Activated CD4-positive, alpha-beta memory T cell treated with anti-CD3 and anti-CD28 coated beads, Interleukin-2, amount 10 ng/mL, durations not matched to agents 7 days and 5 days (primary cell): Measurements from ENCODE around the gene MEGF10. TPM values are rescaled to one million over a fixed set of nuclear protein-coding genes. Genes with fewer than 3 reads are reported as not detected.

ENCODE experiments used
- CTCF ChIA-PET: fragments of 350-600 bp; sonication (Branson Sonifier 250); formaldehyde crosslinking; loops from one replicate; lab custom pipeline; 2021; ENCODE audit warnings: antibody characterized with exemption, inconsistent platforms; lab: Charles Lee
- POLR2A ChIA-PET: fragments of 350-600 bp; sonication (Branson Sonifier 250); formaldehyde crosslinking; loops from one replicate; lab custom pipeline; 2021; ENCODE audit warnings: antibody characterized with exemption; lab: Charles Lee
- DNase-seq: peaks from one replicate; pipeline ENCODE4 v3.0.0-alpha.2; 2020
- H3K27ac Mint-ChIP-seq: one replicate; pipeline ENCODE4 v1.8.0; 2021; ENCODE audit warnings: mild to moderate bottlenecking, mixed read lengths
- H3K27me3 Mint-ChIP-seq: one replicate; pipeline ENCODE4 v1.8.0; 2021; ENCODE audit warnings: mixed read lengths
- H3K36me3 Mint-ChIP-seq: one replicate; pipeline ENCODE4 v1.8.0; 2021; ENCODE audit warnings: low read depth, mixed read lengths
- H3K4me1 Mint-ChIP-seq: one replicate; pipeline ENCODE4 v1.8.0; 2021; ENCODE audit warnings: mixed read lengths
- H3K4me3 Mint-ChIP-seq: one replicate; pipeline ENCODE4 v1.8.0; 2021; ENCODE audit warnings: mild to moderate bottlenecking, mixed read lengths
- H3K9me3 Mint-ChIP-seq: one replicate; pipeline ENCODE4 v1.8.0; 2021; ENCODE audit warnings: mixed read lengths
- total RNA-seq, 2 experiments: library from RNA; stranded (reverse); gene quantifications; one replicate each; pipeline ENCODE4 v1.2.3, GENCODE V29; 2021

Gene MEGF10
- total RNA-seq, 2 experiments from 2014 or later = not detected

DNA sequence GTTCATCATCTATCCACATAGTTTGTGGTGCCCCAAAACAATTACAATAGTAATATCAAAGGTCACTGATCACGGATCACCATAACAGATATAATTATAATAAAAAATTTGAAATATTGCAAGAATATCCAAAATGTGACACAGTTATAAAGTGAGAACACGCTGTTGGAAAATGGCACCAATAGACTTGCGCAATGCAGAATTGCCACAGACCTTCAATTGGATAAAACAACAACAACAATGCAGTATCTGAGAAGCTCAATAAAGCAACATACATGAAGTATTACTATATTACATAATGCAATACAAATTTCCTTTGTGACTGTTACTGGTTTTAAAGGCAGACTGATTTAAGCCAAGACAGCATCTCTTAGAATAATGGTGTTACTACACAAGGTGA is 182.1 kb downstream of the MEGF10 start:
- Mint-ChIP-seq H3K36me3 (no peaks in the 10 kb centered on the region), H3K9me3 (no peaks in the 10 kb centered on the region), H3K27me3 (peaks cover 6% of the 10 kb centered on the region), H3K4me3 (no peak overlapping the region), H3K4me1 (no peaks in the 10 kb centered on the region), H3K27ac (no peak overlapping the region)
- DNase-seq = no peak
- ChIA-PET POLR2A (no interaction called here), CTCF (interaction anchor here (0.9 kb wide), 1 partner anchor 20 kb away, joined by 3 read pairs; no protein-coding TSS in a partner anchor)

DNA sequence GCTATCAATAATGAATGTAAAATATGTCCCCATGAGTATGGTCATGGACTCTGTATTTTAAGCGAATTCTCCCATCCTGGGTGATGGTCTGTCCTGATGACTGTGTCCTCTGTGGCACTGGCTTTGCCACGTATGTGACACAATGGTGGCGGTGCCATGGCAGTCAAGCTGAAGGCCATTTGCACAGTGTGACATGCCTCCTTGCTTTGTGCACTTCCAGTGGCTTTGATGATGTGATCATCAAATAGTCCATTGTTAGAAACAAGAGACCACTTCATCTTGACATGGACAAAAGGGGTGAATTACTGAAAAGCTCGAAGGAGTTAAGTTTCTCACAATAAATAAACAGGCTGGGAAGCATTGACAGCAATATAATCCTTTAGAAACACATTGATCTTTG is 195.9 kb downstream of the MEGF10 start:
- H3K36me3 Mint-ChIP-seq = no peaks in the 10 kb centered on the region
- DNase-seq = no peak
- H3K27ac Mint-ChIP-seq = no peak overlapping the region
- H3K9me3 Mint-ChIP-seq = no peaks in the 10 kb centered on the region
- CTCF ChIA-PET = no interaction called here
- H3K4me1 Mint-ChIP-seq = no peaks in the 10 kb centered on the region
- H3K27me3 Mint-ChIP-seq = peaks cover 23% of the 10 kb centered on the region
- no peak overlapping the region for H3K4me3 Mint-ChIP-seq
- POLR2A ChIA-PET = no interaction called here

DNA sequence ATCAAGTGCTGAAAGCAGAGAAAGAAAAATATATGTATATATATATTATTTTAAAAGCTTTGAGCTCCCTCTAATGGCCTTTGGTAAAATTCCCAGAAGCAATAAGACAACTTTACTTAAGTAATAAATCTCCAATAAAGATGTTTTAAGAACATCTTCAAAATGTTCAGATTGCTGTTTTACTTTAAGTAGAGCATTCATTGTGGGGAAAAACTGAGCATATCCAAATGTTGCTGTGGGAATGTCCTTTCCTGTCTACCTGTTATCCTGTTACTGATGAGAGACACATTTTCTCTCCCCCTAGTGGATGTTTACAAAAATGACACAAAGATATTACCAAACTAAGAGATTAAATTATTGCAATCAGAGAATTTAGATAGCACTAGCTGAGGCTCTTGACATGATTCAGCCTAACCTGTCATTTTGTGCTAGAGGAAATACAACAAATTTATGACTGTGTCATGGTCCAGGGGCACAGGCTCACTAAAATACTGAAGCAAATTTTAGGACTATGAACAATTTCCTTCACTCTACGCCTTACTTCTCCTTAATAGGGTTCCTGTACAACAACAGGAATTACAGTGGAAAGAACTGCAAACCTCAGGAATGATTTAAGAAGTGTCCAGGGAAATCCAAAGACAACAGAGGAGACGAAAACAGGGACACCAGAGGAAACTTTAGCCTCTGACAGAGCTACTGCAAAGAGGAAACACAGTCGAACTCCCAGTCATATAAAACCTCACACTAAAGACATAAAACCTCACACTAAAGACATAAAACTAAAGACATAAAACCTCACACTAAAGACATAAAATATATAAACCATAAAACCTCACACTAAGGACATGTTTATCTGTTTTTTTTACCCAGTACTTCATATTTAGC is 202.5 kb downstream of the MEGF10 start:
- Mint-ChIP-seq H3K4me1 (no peaks in the 10 kb centered on the region), H3K36me3 (no peaks in the 10 kb centered on the region), H3K4me3 (no peak overlapping the region), H3K27me3 (peaks cover 32% of the 10 kb centered on the region), H3K27ac (no peak overlapping the region), H3K9me3 (no peaks in the 10 kb centered on the region)
- POLR2A ChIA-PET = no interaction called here
- CTCF ChIA-PET = interaction anchor here (0.6 to 1.6 kb wide), 14 partner anchors 9 to 893 kb away, joined by 3 to 5 read pairs (median 4); partner anchors contain the start of genes C5orf63 and PHAX
- DNase-seq = no peak

DNA sequence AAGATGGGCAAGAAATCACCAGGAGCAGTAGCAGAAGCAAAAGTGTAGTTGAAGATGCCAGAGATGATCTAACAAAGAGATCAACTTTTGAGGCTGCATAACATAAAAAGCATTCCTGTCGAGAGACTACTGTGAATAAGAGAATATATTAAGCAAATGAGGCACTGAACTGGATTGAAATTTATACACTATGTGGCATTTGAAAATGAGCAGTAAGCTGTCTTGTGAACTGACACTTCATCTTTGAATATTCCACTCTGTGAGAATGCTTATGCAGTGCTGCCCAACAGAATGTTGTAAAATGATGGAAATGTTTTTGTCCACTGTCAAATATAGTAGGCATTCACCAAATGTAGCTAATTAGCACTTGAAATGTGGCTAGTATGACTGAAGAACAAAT is 208.0 kb downstream of the MEGF10 start:
- ChIA-PET CTCF (interaction anchor here (1.1 to 1.7 kb wide), 2 partner anchors 207 to 720 kb away, joined by 3 to 4 read pairs; no protein-coding TSS in a partner anchor), POLR2A (no interaction called here)
- Mint-ChIP-seq H3K9me3 (no peaks in the 10 kb centered on the region), H3K27ac (no peak overlapping the region), H3K27me3 (peaks cover 16% of the 10 kb centered on the region), H3K36me3 (no peaks in the 10 kb centered on the region), H3K4me3 (no peak overlapping the region), H3K4me1 (no peaks in the 10 kb centered on the region)
- no peak for DNase-seq

DNA sequence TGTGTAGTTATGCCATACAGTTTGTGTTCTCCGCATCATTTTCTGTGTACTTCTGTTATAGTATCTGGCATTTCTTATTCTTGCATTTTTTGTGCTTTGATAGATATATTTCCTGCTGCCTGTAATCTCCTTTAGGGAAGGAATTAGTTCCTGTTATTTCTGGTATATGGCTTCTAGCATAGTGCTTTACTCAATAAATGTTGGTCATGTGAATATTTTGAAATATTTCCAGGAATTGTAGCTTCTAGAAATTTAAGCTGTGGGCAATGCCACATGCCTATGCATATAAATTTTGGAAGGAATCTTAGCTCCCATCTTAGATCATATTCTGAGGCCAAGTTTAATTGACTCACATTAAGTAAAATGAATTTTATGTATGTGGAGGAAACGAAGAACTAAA is 215.3 kb downstream of the MEGF10 start:
- POLR2A ChIA-PET = no interaction called here
- CTCF ChIA-PET = no interaction called here
- H3K27me3 Mint-ChIP-seq = peaks cover 15% of the 10 kb centered on the region
- H3K4me1 Mint-ChIP-seq = no peaks in the 10 kb centered on the region
- H3K36me3 Mint-ChIP-seq = no peaks in the 10 kb centered on the region
- H3K4me3 Mint-ChIP-seq = no peak overlapping the region
- H3K9me3 Mint-ChIP-seq = no peaks in the 10 kb centered on the region
- no peak for DNase-seq
- no peak overlapping the region for H3K27ac Mint-ChIP-seq

DNA sequence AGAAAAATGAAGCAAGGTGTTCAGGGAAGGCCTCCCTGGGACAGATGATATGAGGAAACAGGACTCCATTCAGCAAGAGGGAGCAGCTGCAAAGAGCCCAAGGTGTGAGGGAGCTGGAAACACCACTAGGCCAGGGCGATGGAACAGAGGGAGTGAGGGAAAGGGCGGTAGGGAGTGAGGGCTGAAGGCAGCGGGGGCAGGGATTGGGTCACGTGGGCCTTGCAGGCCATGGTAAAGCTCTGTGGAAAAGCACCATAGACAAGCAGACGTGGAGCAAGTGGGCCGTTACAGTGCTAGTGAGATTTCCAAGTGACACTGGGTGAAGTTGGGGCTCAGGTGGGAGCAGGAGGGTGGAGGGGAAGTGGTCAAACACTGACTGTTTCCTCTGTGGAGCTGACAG is 216.0 kb downstream of the MEGF10 start:
- CTCF ChIA-PET = no interaction called here
- no peaks in the 10 kb centered on the region for H3K36me3 Mint-ChIP-seq

DNA sequence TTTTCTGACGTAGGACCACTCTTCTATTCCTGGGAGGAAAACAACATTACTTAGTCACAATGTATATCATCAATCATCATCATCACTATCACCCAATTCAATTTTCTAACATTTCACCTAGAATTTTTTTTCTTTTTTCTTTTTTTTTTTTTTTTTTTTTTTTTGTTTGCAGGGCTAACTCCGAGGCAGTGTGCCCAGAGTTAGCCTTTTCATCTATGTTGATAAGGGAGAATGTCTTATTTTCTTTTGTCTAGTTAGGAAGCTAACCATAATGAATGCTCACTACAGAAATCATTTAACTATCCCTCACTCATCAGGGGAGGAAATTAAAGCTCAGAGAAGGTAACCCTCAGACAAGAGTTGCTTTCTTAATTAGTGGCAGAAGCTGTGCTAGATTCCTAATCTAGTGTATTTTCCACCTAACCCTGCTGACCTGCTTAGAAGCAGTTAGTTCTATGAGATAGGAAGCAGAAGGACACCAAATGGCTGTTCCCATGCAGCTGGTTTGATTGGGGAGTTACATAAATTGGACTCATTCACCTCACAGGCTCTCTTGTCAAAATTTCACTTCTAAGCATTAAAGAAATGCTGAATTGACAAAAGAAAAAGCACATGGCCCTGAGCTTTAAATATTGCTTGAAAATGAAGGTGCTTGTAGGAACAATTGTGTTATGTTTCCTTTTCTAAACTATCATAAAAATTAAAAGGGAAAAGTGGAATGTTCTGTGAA is 218.2 kb downstream of the MEGF10 start:
- no peak for DNase-seq
- Mint-ChIP-seq H3K36me3 (no peaks in the 10 kb centered on the region), H3K4me1 (no peaks in the 10 kb centered on the region), H3K27me3 (peaks cover 25% of the 10 kb centered on the region), H3K9me3 (no peaks in the 10 kb centered on the region), H3K27ac (no peak overlapping the region), H3K4me3 (no peak overlapping the region)
- POLR2A ChIA-PET = no interaction called here
- CTCF ChIA-PET = no interaction called here

More for the DNA sequence above, 216.0 kb downstream of the MEGF10 start:
- H3K27me3 Mint-ChIP-seq = peaks cover 21% of the 10 kb centered on the region
- POLR2A ChIA-PET = no interaction called here
- no peak overlapping the region for H3K27ac Mint-ChIP-seq
- no peak for DNase-seq
- no peaks in the 10 kb centered on the region for H3K4me1 Mint-ChIP-seq
- no peaks in the 10 kb centered on the region for H3K9me3 Mint-ChIP-seq
- H3K4me3 Mint-ChIP-seq = no peak overlapping the region

Other genes starting within 250 kb of the MEGF10 start
- gene C5orf63, start 217.3 kb upstream of the MEGF10 start, total RNA-seq = 1 to 10 TPM; 6.6 to 7.1 TPM
- 10 to 100 TPM; 44.4 to 47.7 TPM for gene PRRC1, start 226.8 kb downstream of the MEGF10 start, total RNA-seq